Fibroblast of skin of back (primary cell): ENCODE results near the gene APH1B.

Experiments used
- DNase-seq: peaks from one replicate; pipeline ENCODE4 v3.0.0-alpha.2; 2013

Gene APH1B

GRCh38 chr15:63254991-63255390, 22.4 kb upstream of the APH1B start:
- DNase-seq, result no peak

GRCh38 chr15:63255489-63255990, 21.9 kb upstream of the APH1B start:
- DNase-seq, result no peak

GRCh38 chr15:63256433-63257274, 20.8 kb upstream of the APH1B start:
- peak; percentile 88 for DNase-seq

GRCh38 chr15:63258658-63259057, 18.7 kb upstream of the APH1B start:
- no peak for DNase-seq

- no peak for DNase-seq
Measured at GRCh38 chr15:63260791-63261190, 16.6 kb upstream of the APH1B start.

- no peak for DNase-seq
Measured at GRCh38 chr15:63261311-63261710, 16.1 kb upstream of the APH1B start.

- DNase-seq, result no peak
Measured at GRCh38 chr15:63263519-63263918, 13.9 kb upstream of the APH1B start.

- no peak for DNase-seq
Measured at GRCh38 chr15:63264688-63265293, 12.6 kb upstream of the APH1B start.

- DNase-seq, result peak; percentile 34
Measured at GRCh38 chr15:63274427-63274826, 3.0 kb upstream of the APH1B start.

- DNase-seq, result no peak
Measured at GRCh38 chr15:63276342-63277037, 915 bp upstream of the APH1B start.

GRCh38 chr15:63277893-63278456, 570 bp downstream of the APH1B start:
- DNase-seq, result no peak

GRCh38 chr15:63283126-63283525, 5.7 kb downstream of the APH1B start:
- DNase-seq, result no peak

GRCh38 chr15:63284335-63284734, 6.9 kb downstream of the APH1B start:
- no peak for DNase-seq

GRCh38 chr15:63287109-63287508, 9.7 kb downstream of the APH1B start:
- no peak for DNase-seq

GRCh38 chr15:63288342-63288741, 10.9 kb downstream of the APH1B start:
- DNase-seq, result no peak

GRCh38 chr15:63288778-63289378, 11.5 kb downstream of the APH1B start:
- DNase-seq, result peak; percentile 61

- peak; percentile 99 for DNase-seq
Measured at GRCh38 chr15:63291507-63291906, 14.1 kb downstream of the APH1B start.

GRCh38 chr15:63292241-63292640, 14.8 kb downstream of the APH1B start:
- no peak for DNase-seq

GRCh38 chr15:63292771-63293170, 15.4 kb downstream of the APH1B start:
- peak; percentile 33 for DNase-seq

- no peak for DNase-seq
Measured at GRCh38 chr15:63294359-63294758, 17.0 kb downstream of the APH1B start.

GRCh38 chr15:63295341-63295740, 17.9 kb downstream of the APH1B start:
- DNase-seq, result no peak

- DNase-seq, result no peak
Measured at GRCh38 chr15:63296195-63296594, 18.8 kb downstream of the APH1B start.
